DMS79 (cell line): ENCODE measurements around the gene GXYLT1.
"Not testable (repeated sequence)": the region's sequence is repeated elsewhere in the genome, so short reads cannot be mapped to it uniquely, and the experiment has no call there.

ENCODE experiments used
- DNase-seq: peaks from one replicate; lab custom pipeline; 2025; lab: John Stamatoyannopoulos, UW

GXYLT1 gene

DNA sequence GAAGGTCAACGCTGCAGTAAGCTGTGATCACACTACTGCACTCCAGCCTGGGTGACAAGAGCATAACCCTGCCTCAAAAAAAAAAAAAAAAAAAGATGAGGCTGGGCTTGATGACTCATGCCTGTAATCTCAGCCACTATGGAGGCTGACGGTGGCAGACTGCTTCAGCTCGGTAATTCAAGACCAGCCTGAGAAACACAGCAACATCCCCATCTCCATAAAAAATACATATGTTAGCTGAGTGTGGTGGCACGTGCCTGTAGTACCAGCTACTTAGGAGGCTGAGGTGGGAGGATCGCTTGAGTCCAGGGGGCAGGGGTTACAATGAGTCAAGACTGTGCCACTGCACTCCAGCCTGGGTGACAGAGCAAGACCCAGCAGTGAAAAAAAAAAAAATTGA lies 50.4 kb downstream of the GXYLT1 start:
- no peak for DNase-seq

DNA sequence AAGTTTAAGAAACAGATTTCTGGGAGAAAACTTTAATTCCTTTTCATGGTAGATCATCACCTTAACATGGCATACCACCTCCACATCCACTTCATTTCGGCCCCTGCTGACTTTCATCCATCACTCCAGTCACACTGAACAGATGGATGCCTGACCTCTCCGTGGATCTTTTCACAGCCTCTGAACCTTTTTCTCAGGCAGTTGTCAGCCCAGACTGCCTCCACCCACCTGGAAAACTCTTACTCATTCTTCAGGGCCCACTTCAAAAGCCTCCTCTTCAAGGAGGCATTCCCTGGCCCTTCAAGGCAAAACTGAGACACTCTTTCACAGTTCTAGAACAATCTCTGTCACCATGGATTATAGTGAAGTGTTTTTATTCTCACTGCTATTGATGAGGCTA lies 52.9 kb downstream of the GXYLT1 start:
- DNase-seq = no peak

DNA sequence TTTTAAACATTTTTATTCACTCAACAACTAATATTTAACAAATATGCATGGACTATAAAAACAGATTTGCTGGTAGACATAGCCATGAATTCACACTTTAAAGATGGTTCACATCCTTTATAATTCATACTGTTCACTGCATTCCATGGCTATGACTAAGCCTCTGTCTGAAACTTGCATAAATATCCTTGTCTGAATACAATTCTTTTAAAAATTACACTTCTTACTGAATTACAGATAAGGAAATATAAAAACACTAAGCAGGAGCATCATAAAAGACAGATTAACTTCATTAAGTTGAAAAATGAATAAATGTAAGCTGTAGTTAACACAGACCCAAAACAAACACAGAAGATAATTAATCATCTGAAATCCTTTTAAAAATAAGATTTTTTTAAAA lies 53.8 kb downstream of the GXYLT1 start:
- no peak for DNase-seq

DNA sequence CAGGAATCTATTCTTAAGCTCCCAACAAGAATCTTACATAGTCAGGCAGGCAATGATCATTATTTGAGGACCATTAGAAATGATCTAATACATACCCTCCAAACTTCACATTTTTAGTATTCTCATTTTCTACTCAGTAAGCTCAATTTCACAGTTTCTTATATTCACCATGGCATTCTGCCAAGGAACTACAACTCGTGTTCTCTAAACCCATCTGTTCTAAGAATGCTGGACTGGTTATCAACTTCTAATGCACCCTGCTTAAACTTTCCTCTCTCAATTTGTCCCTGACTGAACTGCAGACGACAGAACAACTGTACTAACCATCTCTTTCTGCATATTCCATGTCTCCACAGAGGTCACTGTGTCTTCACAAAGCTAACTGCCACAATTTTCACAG lies 58.6 kb downstream of the GXYLT1 start:
- DNase-seq = no peak

DNA sequence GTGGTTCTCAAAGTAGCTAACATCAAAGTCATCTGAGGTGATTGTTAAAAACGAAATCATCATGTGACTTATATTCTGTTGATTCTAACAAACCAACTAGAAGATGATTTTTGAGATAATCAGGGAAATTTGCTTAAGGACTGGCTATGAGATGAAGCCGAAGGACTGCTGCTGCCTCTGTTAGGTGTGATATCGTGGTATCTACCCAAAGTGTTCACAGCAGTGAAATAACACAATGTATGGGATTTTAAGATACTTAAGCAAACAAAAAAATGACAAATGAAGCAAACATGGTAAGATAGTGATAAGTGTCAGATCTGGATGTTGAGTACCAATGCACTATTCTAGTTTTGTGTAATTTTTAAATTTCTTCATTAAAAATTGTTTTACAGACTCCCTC lies 59.1 kb downstream of the GXYLT1 start:
- DNase-seq = no peak

DNA sequence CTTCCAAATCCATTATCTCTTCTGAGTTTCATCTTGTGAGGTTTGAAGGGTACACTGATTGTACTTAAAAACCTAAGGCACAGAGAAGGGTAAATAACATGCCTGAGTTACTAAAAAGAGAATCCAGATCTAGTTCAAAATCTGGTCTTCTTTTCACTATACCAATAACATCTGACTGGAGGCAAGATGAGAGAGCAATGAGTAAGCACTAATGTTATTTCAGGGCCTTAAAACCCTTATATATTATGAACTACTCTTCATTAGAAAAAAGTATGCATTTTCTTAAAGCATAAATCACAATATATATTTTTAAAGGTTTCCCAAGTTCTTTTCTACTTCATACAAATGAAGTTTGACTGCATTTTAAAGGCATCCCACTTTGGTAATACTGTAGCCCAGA lies 60.2 kb downstream of the GXYLT1 start:
- DNase-seq = no peak

DNA sequence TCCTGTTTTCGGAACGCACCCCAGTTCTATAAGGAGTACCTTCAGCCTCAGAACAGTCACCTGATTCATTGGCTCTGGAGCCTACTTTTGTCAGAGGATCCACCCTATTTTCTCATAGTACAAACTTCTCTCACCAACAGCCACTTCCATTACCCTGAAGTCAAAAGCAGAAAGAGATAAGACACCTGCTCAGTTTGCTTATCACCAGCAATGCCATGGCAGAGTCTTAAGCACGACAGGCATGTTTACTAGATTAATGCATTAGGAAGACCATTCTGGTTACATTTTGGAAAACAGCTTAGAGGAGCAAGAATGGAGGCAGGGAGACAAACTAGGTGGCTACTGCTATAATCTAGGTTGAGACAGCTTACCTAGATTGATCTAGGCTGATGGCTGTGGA lies 67.7 kb downstream of the GXYLT1 start:
- DNase-seq = no peak

DNA sequence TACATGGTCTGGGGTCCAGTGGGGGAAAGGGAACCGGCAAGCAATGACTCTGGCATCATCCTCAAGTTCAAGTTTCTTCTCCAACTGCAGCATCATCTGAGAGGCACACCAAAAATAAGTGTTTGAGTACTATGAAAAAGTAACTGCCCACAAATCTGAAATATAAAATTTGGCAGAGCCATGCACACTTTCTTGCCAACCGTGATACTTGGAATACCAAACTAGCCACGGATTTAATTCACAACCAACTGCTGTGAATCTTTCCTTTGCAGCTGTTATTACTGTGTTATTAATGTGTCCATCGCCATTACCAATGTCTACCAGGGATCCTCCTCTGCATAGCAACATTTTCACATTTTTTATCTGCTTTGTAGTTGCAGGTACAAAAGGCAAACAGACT lies 74.6 kb downstream of the GXYLT1 start:
- DNase-seq = no peak

DNA sequence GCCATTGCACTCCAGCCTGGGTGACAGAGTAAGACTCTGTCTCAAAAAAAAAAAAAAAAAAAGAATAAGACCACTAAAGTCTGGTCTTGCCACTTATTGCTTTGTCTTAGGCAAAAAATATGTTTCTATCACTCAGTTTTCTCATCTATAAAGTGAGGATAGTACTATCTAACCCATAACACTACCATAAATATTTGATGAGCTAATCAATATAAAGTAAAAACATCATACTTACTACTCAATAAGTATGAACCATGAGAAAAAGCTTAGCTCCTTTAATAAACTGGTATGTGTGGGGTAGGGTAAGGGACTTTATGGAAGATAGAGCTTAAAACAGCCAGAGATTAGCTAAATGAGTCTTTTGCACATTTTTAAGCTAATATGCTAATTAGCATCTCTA lies 85.5 kb downstream of the GXYLT1 start:
- DNase-seq = no peak

DNA sequence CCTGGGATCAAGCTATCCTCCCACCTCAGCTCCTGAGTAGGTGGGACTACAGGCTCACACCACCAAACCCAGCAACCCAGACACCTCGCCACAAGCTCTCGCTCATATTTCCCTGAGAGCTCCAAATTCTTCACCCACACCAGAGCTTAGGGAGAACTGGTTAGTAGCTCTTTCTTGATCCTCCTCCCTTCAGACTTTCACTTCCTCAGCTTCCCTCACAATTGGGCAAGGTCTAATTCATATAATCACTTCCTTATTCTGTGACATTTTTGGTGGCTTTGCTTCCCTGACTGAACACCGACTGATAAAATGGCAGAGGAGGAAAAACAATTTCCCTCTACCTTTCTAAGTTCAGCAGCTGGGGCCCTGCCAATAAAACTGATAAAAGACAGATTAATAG lies 88.5 kb downstream of the GXYLT1 start:
- DNase-seq = no peak

DNA sequence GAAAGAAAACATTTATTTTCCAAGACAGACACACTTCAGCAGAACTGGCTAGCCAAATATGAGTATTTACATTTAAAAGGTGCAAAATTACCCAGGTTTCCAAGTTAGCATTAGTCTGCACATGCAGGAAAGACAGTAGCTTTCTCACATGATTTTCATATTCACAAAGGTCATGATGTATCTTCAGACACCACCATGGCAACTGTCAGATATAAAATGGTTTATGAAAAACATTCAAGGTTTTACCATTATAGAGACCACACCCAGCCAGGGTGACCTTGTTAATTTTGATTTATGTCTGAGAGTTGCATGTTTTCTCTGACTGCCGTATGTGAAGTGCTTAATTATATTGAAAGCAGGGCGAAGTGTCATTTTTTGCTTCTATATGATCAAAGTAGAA lies 91.2 kb downstream of the GXYLT1 start:
- DNase-seq = no peak

DNA sequence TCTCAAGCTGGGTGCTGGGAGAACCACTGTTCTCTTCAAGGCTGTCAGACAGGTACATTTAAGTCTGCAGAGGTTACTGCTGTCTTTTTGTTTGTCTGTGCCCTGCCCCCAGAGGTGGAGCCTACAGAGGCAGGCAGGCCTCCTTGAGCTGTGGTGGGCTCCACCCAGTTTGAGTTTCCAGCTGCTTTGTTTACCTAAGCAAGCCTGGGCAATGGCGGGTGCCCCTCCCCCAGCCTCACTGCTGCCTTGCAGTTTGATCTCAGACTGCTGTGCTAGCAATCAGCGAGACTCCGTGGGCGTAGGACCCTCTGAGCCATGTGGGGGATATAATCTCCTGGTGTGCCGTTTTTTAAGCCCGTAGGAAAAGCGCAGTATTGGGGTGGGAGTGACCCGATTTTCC lies 95.7 kb downstream of the GXYLT1 start:
- DNase-seq = not testable (repeated sequence)

DNA sequence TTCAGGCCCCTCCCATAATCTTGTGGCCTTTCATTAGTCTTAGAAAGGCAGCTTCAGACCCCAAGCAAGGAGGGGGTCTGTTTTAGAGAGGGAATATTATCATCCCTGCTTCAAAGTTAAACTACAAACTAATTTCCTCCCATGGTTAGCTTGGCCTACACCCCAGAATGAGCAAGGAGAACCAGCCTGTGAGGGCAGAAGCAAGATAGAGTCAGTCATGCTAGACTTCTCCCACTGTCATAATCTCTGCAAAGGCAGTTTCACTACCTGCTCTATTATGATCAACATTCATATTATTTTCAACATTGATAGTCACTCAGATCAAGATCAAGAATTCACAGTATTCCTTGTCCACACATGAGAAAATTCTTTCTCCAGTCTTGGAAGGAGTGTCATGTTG lies 105.1 kb downstream of the GXYLT1 start:
- DNase-seq = no peak

DNA sequence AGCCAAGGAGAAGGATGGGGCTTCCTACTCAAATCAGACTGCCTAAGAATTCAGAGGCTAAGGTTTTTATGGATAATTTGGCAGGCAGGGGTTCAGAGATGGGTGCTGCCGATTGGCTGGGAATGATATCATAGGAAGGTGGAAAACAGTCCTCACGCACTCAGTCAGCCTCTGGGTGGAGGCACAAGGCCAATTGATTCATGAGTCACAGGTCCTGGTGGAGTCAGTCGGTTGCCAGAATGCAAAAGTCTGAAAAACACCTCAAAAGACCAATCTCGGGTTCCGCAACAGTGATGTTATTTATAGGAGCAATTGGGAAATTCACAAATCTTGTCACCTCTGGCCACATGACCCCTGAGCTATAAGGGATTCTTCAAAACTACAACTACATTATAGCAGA lies 105.5 kb downstream of the GXYLT1 start:
- no peak for DNase-seq

DNA sequence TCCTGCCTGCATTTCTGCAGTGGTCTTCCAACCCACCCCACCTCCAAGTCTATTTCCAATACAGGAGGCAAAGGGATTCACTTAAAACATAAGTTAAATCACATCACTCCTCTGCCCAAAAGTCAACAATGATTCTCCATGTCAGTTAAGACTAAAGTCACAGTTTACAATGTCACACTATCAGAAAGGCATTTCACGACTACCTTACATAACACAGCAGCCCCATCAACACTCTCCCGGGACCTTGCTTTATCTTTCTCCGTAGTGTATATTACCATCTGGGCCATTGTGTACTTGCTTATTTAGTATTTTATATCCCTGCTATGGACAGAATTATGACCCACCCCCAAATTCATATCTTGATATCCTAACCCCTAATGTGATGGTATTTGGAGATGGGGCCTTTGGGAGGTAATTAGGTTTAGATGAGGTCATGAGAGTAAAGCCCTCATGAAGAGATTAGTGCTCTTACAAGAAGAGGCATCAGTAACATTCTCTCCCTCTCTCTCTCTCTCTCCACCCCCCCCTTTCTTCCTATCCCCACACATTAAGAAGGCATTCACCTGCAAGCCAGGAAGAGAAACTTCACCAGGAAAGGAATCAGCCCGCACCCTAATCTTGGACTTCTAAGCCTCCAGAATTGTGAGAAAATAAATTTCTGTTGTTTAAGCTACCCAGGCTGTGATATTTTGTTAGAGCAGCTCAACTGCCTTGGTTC lies 112.7 kb downstream of the GXYLT1 start:
- no peak for DNase-seq
